Prostate gland (tissue), 2 donors: ENCODE results near the gene FSD1L. TPM values are rescaled to one million over a fixed set of nuclear protein-coding genes. Genes with fewer than 3 reads are reported as not detected.

ENCODE experiments used
- DNase-seq: peaks from one replicate; pipeline ENCODE4 v3.0.0-alpha.2; 2019; ENCODE audit warnings: low spot score
- H3K27ac ChIP-seq, 2 donors: fragments of 200-600 bp; sonication (generic); 2 replicates each; pipeline ENCODE4 v1.5.1; 2017 to 2019
- H3K27me3 ChIP-seq: fragments of 200-600 bp; sonication (generic); replicated peaks from 2 replicates; pipeline ENCODE4 v1.5.1; 2019; ENCODE audit not compliant: insufficient read depth
- H3K36me3 ChIP-seq, 2 donors: fragments of 200-600 bp; sonication (generic); 1 replicate in 1 of 2; 2 replicates in 1 of 2; pipeline versions ENCODE4 v1.5.1 to v1.8.1; 2017 to 2019
- H3K4me1 ChIP-seq: fragments of 200-600 bp; sonication (generic); replicated peaks from 2 replicates; pipeline ENCODE4 v1.5.1; 2019
- H3K4me3 ChIP-seq, 2 donors: fragments of 200-600 bp; sonication (generic); 2 replicates each; pipeline ENCODE4 v1.5.1; 2017 to 2019
- H3K9me3 ChIP-seq: fragments of 200-600 bp; sonication (generic); 2 replicates; pipeline ENCODE4 v1.5.1; 2017
- POLR2A ChIP-seq: fragments of 450-650 bp; IDR thresholded peaks from one replicate; pipeline ENCODE4 v1.6.1; 2016; ENCODE audit warnings: antibody characterized with exemption, mild to moderate bottlenecking
- POLR2AphosphoS5 ChIP-seq: sonication (generic); formaldehyde crosslinking; IDR thresholded peaks from one replicate; pipeline ENCODE4 v1.6.1; 2017; ENCODE audit warnings: antibody characterized with exemption
- WGBS: methylation state at CpG from one replicate; pipeline ENCODE4 v1.1.5; 2018; 5-methylcytosine and 5-hydroxymethylcytosine counted together
- intact Hi-C: fragments of 100-400 bp; cut with DNase I; formaldehyde crosslinking; loops from one replicate; pipeline ENCODE4 v1.14.2; 2022
- total RNA-seq, 2 donors: library from RNA; depleted of rRNA; stranded (reverse); fragments of >200 nt; gene quantifications; one replicate each; pipeline ENCODE4 v1.1.0, GENCODE V29; 2016
- TF ChIP-seq, protein P1 (sequence below), 4 experiments: fragments of 200-600 bp in 2 of 4; fragments of 450-650 bp in 2 of 4; sonication (generic) in 2 of 4; IDR thresholded peaks; 1 replicate in 3 of 4; 2 replicates in 1 of 4; pipeline ENCODE4 v1.5.1; 2016 to 2019; ENCODE audit warnings: antibody characterized with exemption in 4 of 4, mild to moderate bottlenecking in 2 of 4, moderate library complexity in 2 of 4

FSD1L gene
- total RNA-seq, 2 donors from 2014 or later, result 1.6 to 4.8 TPM

DNA sequence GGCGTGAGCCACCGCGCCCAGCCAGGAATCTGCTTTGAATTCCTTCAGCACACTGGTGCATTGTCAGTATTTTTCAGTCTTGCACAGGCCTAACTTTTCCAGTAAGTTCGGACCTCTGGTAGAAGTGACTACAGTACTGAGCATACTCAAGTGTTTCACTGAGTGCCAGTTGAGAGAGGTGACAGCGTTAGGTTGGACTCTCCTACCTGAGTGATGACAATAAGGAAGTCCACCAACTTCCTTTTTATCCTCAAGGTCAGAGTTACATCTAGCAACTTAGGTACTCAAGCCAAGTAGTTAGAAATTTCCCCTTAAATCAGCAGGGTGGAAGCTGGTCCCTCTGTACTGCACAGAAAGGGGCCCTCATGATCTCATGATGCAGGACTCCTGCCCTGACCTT lies 26.0 kb upstream of the FSD1L start:
- Histone ChIP-seq H3K36me3 (no peaks in the 10 kb centered on the region), H3K4me1 (no peaks in the 10 kb centered on the region), H3K9me3 (no peaks in the 10 kb centered on the region), H3K4me3 (no peak overlapping the region), H3K27ac (no peak overlapping the region), H3K27me3 (no peaks in the 10 kb centered on the region)
- WGBS, result 96% methylated on average over 5 of the region's 5 CpGs
- intact Hi-C loops, result no loop called here
- DNase-seq, result no peak
- TF ChIP-seq, protein P1, sequence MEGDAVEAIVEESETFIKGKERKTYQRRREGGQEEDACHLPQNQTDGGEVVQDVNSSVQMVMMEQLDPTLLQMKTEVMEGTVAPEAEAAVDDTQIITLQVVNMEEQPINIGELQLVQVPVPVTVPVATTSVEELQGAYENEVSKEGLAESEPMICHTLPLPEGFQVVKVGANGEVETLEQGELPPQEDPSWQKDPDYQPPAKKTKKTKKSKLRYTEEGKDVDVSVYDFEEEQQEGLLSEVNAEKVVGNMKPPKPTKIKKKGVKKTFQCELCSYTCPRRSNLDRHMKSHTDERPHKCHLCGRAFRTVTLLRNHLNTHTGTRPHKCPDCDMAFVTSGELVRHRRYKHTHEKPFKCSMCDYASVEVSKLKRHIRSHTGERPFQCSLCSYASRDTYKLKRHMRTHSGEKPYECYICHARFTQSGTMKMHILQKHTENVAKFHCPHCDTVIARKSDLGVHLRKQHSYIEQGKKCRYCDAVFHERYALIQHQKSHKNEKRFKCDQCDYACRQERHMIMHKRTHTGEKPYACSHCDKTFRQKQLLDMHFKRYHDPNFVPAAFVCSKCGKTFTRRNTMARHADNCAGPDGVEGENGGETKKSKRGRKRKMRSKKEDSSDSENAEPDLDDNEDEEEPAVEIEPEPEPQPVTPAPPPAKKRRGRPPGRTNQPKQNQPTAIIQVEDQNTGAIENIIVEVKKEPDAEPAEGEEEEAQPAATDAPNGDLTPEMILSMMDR (IDR thresholded peaks at IDR 0.05), result no peak
- TF ChIP-seq POLR2A (no peak), POLR2AphosphoS5 (no peak)

DNA sequence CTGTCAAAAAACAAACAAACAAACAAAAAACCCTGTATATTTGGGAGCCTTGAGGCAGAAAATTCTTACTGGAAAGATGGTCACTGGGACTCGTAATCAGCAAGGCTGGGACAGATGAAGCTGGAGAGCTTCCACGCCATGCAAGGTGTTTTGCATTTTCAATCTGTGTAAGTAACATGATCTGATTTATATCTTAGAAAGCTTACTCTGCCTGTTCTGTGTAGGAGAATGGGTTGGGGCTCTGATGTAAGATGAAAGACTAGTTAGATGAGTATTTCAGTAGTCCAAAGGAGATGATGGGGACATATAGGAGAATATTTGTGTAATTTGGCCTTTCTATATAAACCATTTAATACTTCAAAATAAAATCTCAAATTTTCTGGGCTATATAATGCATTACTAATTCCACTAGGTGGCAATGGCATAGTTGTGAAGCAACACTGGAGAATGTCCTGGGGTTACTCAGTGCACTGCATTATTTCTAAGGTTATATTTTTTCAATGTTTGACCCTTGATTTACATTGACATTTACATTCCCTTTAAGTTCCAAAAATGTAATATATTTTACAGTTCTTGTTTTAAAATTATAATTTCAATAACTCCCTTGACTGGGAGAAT lies 21.9 kb upstream of the FSD1L start:
- no peaks in the 10 kb centered on the region for H3K27me3 ChIP-seq
- 40% methylated on average over 2 of the region's 2 CpGs for WGBS
- intact Hi-C loops, result no loop called here
- H3K27ac ChIP-seq, result no peak overlapping the region
- TF ChIP-seq POLR2A, result no peak
- TF ChIP-seq, protein P1 (IDR thresholded peaks at IDR 0.05), result peak in 2 of 4 experiments; percentile 35 to 41
- no peak for TF ChIP-seq POLR2AphosphoS5
- DNase-seq, result no peak
- H3K9me3 ChIP-seq, result no peaks in the 10 kb centered on the region
- no peak overlapping the region for H3K4me3 ChIP-seq
- no peaks in the 10 kb centered on the region for H3K4me1 ChIP-seq
- H3K36me3 ChIP-seq, result no peaks in the 10 kb centered on the region

DNA sequence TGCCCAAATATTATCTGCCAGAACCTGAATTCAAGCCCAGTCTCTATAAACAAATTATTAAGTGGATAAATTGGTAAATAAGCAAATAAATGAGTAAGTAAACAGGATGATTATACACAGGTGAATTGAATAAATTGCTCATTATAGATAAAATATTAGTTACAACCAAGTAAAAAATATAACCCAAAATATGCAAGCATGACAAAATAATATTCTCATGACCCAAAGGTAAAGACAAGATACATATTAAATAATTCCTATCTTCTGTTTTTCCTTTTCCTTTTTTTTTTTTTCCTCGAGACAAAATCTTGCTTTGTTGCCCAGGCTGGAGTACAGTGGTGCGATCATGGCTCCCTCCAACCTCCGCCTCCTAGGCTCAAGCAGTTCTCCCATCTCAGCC lies 21.2 kb upstream of the FSD1L start:
- TF ChIP-seq POLR2AphosphoS5, result no peak
- TF ChIP-seq, protein P1 (IDR thresholded peaks at IDR 0.05), result no peak
- no peak for TF ChIP-seq POLR2A
- Histone ChIP-seq H3K9me3 (no peaks in the 10 kb centered on the region), H3K27ac (no peak overlapping the region), H3K36me3 (no peaks in the 10 kb centered on the region), H3K4me3 (no peak overlapping the region), H3K4me1 (no peaks in the 10 kb centered on the region), H3K27me3 (no peaks in the 10 kb centered on the region)
- 96% methylated on average over 3 of the region's 3 CpGs for WGBS
- intact Hi-C loops, result no loop called here
- no peak for DNase-seq

DNA sequence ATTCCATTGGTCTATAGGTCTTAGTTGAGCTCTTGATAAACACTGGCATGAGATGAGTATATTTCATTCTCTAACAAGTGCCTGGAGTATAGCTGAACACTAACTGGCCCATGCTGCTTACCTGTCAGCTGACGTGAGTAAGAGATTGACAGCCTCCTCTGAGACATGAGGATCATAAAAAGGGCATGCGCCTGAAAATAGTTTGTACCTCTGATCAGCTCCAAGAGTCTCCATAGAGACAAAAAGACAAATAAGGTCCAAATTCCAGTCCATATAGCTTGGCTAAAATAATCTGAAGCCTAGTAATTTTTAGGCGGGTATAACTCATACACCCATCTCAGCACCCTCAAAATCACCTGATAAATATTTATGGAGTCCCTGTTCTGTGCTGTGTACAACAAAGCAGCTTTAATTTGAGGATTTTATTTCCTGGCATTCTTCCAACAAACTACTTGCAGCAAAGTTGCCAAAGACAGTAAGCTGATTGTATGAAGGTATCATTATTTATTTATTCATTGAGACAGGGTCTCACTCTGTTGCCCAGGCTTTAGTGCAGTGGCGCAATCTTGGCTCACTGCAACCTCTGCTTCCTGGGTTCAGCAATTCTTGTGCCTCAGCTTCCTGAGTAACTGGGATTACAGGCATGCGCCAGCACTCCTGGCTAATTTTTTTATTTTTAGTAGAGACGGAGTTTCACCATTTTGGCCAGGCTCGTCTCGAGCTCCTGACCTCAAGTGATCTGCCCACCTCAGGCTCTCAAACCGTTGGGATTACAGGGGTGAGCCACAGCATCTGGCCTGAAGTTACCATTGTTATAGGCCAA lies 16.2 kb upstream of the FSD1L start:
- intact Hi-C loops, result no loop called here
- no peak for DNase-seq
- 85% methylated on average over 9 of the region's 9 CpGs for WGBS
- Histone ChIP-seq H3K36me3 (no peaks in the 10 kb centered on the region), H3K27me3 (no peaks in the 10 kb centered on the region), H3K4me3 (no peak overlapping the region), H3K4me1 (no peaks in the 10 kb centered on the region), H3K27ac (no peak overlapping the region), H3K9me3 (no peaks in the 10 kb centered on the region)
- TF ChIP-seq POLR2AphosphoS5, result no peak
- TF ChIP-seq, protein P1 (IDR thresholded peaks at IDR 0.05), result no peak
- no peak for TF ChIP-seq POLR2A
